Measurements from ENCODE around the gene LPP. TPM values are rescaled to one million over a fixed set of nuclear protein-coding genes. Genes with fewer than 3 reads are reported as not detected.

LPP gene
- total RNA-seq, 1 experiment from 2014 or later, result 120 TPM

DNA sequence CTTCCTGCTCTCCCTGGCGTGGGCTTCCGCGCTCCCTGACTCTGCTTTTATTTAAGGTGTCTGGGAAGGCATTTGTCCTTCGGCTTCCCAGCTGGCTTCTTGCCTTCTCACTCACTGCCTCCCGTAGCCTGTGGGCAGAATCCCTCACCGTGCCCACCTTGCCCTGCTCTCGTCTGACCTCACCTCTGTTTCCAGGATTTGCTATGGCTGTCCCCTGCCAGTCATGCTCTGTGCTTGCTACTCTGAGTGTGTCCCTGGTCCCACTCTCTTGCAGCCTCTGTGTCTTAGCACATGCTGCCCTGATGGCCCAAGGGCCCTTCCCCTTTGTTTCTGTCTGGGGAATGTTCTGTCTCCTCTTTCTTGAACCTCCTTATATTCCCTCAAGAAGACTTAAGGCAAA is 26.2 kb downstream of the LPP start:
- no peaks in the 10 kb centered on the region for H3K27me3 Mint-ChIP-seq (ENCODE audit: insufficient read depth, unreplicated experiment)
- peaks cover 2% of the 10 kb centered on the region; the same call in 1 of the 2 replicates for H3K36me3 ChIP-seq (ENCODE audit: control insufficient read depth, insufficient read depth, low read length)
- no peaks in the 10 kb centered on the region for H3K9me3 ChIP-seq
- peaks cover 16% of the 10 kb centered on the region for H3K36me3 Mint-ChIP-seq (ENCODE audit: insufficient read depth, unreplicated experiment)
- intact Hi-C loops (cut with micrococcal nuclease; ENCODE audit: unreplicated experiment), result no loop called here
- TF ChIP-seq, protein P1, sequence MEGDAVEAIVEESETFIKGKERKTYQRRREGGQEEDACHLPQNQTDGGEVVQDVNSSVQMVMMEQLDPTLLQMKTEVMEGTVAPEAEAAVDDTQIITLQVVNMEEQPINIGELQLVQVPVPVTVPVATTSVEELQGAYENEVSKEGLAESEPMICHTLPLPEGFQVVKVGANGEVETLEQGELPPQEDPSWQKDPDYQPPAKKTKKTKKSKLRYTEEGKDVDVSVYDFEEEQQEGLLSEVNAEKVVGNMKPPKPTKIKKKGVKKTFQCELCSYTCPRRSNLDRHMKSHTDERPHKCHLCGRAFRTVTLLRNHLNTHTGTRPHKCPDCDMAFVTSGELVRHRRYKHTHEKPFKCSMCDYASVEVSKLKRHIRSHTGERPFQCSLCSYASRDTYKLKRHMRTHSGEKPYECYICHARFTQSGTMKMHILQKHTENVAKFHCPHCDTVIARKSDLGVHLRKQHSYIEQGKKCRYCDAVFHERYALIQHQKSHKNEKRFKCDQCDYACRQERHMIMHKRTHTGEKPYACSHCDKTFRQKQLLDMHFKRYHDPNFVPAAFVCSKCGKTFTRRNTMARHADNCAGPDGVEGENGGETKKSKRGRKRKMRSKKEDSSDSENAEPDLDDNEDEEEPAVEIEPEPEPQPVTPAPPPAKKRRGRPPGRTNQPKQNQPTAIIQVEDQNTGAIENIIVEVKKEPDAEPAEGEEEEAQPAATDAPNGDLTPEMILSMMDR (IDR thresholded peaks at IDR 0.05; ENCODE audit: insufficient read depth in 1 of 2, low read depth in 1 of 2, low read length in 1 of 2, severe bottlenecking in 1 of 2, unreplicated experiment in 1 of 2), result no peak
- peak overlapping the region; percentile 3 for H3K27ac Mint-ChIP-seq (ENCODE audit: unreplicated experiment)
- BruUV-seq (replicated peaks), result no TSS peak
- no peak for DNase-seq
- no peak overlapping the region for H3K4me3 ChIP-seq (ENCODE audit: low read depth, low read length)
- H3K4me3 Mint-ChIP-seq (ENCODE audit: unreplicated experiment), result no peak overlapping the region
- POLR2A ChIA-PET, result no interaction called here
- no peaks in the 10 kb centered on the region for H3K27me3 ChIP-seq (replicated peaks; ENCODE audit: control insufficient read depth, insufficient read depth, low read length)
- peaks cover 17% of the 10 kb centered on the region; the same call in 1 of the 2 replicates for H3K4me1 ChIP-seq
- CTCF ChIA-PET, result no interaction called here
- H3K9me3 Mint-ChIP-seq (ENCODE audit: unreplicated experiment), result no peaks in the 10 kb centered on the region
- peaks cover 30% of the 10 kb centered on the region for H3K4me1 Mint-ChIP-seq (ENCODE audit: low read depth, unreplicated experiment)

DNA sequence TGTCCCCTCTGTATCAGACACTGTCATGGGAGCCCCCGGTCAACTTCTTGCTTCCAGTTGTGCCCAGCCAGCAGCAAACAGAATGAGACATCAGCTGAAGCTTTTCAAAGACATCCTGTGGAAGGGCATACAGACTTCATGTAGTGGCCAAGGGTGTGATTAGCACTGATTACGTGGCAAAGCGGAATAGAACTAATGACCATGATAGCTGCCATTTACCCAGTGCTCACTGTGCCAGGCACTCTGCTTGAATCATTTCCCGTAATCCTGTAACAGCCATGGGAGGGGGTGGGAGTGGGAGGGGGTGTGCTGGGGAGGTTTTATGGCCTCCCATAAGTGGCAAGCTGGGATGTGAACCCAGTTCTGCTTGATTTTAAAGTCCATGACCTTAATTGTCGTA is 29.5 kb downstream of the LPP start:
- TF ChIP-seq, protein P1 (IDR thresholded peaks at IDR 0.05; ENCODE audit: insufficient read depth in 1 of 2, low read depth in 1 of 2, low read length in 1 of 2, severe bottlenecking in 1 of 2, unreplicated experiment in 1 of 2), result no peak
- no peak overlapping the region for H3K27ac Mint-ChIP-seq (ENCODE audit: unreplicated experiment)
- ChIA-PET CTCF (interaction anchor here (0.6 kb wide), 1 partner anchor 117 kb away, joined by 7 read pairs; no protein-coding TSS in a partner anchor), POLR2A (no interaction called here)
- H3K9me3 Mint-ChIP-seq (ENCODE audit: unreplicated experiment), result no peaks in the 10 kb centered on the region
- Histone ChIP-seq H3K4me3 (ENCODE audit: low read depth, low read length) (no peak overlapping the region), H3K9me3 (no peaks in the 10 kb centered on the region), H3K36me3 (ENCODE audit: control insufficient read depth, insufficient read depth, low read length) (peaks cover 2% of the 10 kb centered on the region; the same call in 1 of the 2 replicates), H3K27me3 (replicated peaks; ENCODE audit: control insufficient read depth, insufficient read depth, low read length) (no peaks in the 10 kb centered on the region), H3K4me1 (peaks cover 8% of the 10 kb centered on the region; the same call in 1 of the 2 replicates)
- H3K4me1 Mint-ChIP-seq (ENCODE audit: low read depth, unreplicated experiment), result peaks cover 40% of the 10 kb centered on the region
- BruUV-seq (replicated peaks), result no TSS peak
- intact Hi-C loops (cut with micrococcal nuclease; ENCODE audit: unreplicated experiment), result no loop called here
- no peaks in the 10 kb centered on the region for H3K27me3 Mint-ChIP-seq (ENCODE audit: insufficient read depth, unreplicated experiment)
- no peak for DNase-seq
- H3K36me3 Mint-ChIP-seq (ENCODE audit: insufficient read depth, unreplicated experiment), result peaks cover 3% of the 10 kb centered on the region
- no peak overlapping the region for H3K4me3 Mint-ChIP-seq (ENCODE audit: unreplicated experiment)

DNA sequence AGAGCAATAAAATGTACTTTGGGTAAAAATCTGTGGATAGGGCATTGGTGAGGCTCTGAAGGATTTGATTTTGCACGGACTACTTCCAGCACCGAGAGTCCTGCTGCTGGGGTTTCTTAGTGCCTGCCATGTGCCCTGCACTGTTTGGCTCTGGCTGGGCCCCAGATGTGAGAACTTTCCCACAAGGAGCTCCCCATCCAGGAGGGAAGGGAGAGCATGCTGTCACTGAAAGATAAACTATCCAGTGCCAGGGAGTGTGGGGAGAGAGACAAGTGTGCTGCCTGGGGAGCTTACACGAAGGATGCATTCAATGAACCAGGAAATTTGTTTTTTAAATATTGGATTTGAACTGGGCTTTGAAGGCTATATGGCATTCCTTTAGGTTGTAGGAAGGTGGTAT is 30.2 kb downstream of the LPP start:
- intact Hi-C loops (cut with micrococcal nuclease; ENCODE audit: unreplicated experiment), result no loop called here
- DNase-seq, result no peak
- Mint-ChIP-seq H3K27me3 (ENCODE audit: insufficient read depth, unreplicated experiment) (no peaks in the 10 kb centered on the region), H3K36me3 (ENCODE audit: insufficient read depth, unreplicated experiment) (no peaks in the 10 kb centered on the region), H3K9me3 (ENCODE audit: unreplicated experiment) (no peaks in the 10 kb centered on the region), H3K4me3 (ENCODE audit: unreplicated experiment) (no peak overlapping the region), H3K27ac (ENCODE audit: unreplicated experiment) (peak overlapping the region; percentile 43), H3K4me1 (ENCODE audit: low read depth, unreplicated experiment) (peaks cover 34% of the 10 kb centered on the region)
- Histone ChIP-seq H3K36me3 (ENCODE audit: control insufficient read depth, insufficient read depth, low read length) (peaks cover 2% of the 10 kb centered on the region; the same call in 1 of the 2 replicates), H3K9me3 (no peaks in the 10 kb centered on the region), H3K4me1 (peaks cover 7% of the 10 kb centered on the region; the same call in 1 of the 2 replicates), H3K4me3 (ENCODE audit: low read depth, low read length) (no peak overlapping the region), H3K27me3 (replicated peaks; ENCODE audit: control insufficient read depth, insufficient read depth, low read length) (no peaks in the 10 kb centered on the region)
- POLR2A ChIA-PET, result no interaction called here
- no TSS peak for BruUV-seq (replicated peaks)
- TF ChIP-seq, protein P1 (IDR thresholded peaks at IDR 0.05; ENCODE audit: insufficient read depth in 1 of 2, low read depth in 1 of 2, low read length in 1 of 2, severe bottlenecking in 1 of 2, unreplicated experiment in 1 of 2), result no peak
- CTCF ChIA-PET, result interaction anchor here (0.6 kb wide), 1 partner anchor 116 kb away, joined by 7 read pairs; no protein-coding TSS in a partner anchor

Data from Caco-2 (cell line).